ENCODE results near the gene HOXA13.

Gene HOXA13

DNA sequence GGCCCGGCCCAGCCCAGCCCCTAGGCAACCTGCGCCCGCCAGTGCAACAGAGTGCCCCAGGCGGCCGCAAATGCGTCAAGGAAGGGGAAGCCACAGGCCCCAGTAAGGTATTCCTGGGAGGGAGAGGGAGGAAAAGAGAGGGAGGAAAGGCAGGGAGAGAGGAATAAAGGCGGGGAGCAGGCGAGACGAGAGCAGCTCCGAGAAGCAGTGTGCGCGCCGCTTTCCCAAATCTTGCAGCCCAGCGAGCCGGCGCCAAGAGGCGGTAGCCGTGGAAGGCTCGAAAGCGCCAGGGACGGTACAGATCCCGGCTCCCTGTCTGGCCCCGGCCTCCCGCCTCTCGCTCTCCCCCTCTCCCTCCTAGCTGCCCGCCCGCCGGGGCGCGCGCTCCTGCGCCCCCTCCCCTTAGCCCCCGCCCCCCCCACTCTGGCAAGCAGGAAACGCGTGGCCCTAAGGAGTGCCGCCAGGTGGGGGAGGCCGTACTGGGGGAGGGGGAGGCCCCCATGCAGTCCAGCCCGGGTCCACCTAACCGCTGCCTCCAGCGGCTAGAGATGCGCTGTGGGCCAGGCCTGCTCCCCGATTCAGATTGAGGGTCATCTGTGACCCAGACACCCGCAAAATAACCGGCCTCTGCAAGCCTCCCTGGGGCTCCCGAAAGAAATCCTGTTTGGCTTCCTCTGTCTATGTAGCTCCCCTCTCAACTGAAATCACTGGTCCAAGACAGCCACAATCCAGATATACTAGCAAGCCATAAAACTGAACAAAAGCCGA is 30.0 kb downstream of the HOXA13 start:
- DNase-seq: no peak

DNA sequence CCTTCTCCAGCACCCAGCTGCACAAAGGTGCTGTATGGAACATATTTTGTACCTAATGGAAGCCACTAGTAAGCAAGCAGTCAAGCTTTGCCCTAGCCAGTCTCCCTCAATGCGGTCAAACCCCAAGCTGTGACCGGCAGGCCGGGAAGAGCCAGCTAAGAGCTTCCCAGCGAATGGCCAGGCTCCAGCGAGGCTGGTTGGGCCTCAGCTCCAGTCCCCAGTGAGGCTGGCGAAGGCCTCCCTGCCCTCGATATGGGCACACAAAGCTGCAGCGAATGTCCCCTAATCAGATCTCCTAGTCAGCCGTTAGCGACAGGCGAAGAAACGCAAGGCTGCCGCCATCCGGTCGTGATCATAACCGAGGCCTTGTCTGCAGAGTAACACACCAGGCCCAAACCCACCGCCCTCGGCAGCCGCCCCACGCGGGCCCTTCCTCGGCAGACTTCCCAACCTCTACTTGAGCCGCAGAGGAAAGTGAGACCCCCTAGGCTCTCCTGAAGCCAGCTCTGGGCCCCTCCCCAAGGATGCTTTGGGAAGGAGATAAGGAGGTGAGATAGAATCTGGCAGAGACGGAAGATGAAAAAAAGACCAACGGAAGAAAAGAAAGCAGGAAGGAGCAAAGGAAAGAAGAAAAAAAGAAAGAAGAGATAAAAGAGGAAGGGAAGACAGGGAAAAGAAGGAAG is 31.5 kb downstream of the HOXA13 start:
- DNase-seq: no peak

- DNase-seq: no peak
Observed at GRCh38 chr7:27167916-27168264, 32.0 kb downstream of the HOXA13 start.

DNA sequence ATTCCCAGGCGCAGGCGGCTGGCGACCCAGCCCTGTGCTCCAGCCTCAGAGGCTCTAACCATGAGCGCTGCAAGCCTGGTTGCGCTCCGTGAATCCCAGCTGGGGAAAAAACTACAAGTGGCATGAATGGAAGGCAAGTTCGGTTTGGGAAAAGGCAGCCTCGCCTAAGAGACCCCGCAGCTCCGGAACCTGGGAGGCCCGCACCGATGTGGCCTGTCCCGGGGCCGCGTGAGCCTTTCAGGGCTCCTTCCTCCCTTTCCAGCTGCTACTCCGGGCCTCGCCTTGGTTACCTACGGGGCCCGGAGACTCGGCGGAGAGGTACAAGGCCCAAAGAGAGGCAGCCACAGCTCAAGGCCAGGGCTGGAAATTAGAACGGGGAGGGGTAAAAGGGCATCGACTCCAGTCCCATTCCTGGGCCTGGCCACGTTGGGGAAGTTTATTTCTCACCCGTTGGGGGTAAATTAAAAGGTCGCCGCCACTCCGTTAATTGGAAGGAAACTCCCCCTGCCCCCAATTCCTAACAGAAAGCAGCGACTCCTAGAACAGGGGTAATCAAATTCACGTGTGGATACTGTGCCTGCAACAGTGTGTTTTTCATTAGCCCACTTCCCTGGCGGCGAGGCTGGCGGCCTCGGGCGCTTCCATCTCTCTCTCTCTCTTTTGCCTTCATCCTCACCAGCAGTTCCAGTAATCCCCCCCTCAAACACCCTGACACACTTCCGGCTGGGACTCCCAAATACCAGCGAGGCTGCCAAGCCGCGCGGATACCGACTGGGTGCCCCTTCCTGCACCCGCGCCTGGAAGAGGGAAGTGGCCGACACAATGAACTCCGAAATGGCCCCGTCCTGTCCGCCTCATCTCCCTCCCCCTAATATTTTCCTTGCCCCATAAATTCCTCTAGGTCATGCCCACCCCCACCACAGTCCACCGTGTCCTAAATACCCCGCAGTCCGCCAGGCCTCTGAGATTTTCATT is 33.1 kb downstream of the HOXA13 start:
- no peak for DNase-seq

DNA sequence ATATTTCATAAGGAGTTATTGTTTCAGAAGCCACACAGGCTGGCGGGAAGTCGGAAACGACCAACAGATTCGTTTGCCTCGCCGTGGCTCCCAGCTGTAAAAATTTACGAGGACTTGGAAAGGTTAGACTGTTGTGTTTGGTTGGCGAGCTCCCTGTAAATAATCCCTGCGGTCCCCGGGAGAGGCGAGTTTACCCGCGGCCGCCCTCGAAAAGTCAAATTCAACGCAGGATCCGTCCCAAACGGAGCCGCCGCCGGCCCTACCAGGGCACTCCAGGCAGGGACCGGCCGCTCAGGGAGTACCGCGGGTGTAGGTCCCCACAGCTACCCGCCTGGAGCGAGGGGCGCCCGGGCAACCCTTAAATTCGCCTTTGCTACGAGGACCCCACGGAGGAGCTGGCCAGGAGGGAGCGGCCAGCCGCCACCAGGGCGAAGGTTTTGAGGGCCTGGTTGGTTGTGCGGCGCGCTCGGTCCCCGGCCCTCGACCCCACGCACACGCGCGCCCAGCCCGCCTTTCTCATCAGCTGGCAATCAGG is 33.8 kb downstream of the HOXA13 start:
- DNase-seq: no peak

DNA sequence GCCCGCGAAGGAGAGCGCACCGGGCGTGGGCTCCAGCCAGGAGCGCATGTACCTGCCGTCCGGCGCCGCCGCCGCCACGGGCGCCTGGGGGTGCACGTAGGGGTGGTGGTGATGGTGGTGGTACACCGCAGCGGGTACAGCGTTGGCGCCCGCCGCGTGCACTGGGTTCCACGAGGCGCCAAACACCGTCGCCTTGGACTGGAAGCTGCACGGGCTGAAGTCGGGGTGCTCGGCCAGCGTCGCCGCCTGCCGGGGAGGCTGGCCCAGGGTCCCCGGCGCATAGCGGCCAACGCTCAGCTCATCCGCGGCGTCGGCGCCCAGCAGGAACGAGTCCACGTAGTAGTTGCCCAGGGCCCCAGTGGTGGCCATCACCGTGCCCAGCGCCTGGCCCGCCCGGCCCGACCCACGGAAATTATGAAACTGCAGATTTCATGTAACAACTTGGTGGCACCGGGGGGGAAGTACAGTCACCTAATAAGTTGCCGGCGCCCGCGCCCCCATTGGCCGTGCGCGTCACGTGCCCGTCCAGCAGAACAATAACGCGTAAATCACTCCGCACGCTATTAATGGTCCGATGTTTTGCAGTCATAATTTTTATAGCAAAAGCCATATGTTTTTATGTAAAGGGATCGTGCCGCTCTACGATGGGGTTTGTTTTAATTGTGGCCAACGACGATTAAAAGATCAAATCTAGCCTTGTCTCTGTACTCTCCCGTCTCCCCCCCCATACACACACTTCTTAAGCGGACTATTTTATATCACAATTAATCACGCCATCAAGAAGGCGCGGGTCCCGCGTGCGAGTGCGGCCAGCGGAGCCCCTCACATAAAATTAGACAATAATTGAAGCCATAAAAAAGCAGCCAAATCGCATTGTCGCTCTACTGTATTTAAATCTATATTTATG is 34.5 kb downstream of the HOXA13 start, which contains the start of gene HOXA9:
TSS of gene HOXA9 (minus strand) at position 449 of the 907 bp plus-strand sequence. CDS start at position 369, 80 bp downstream.
- no peak for DNase-seq

GRCh38 chr7:27164367-27165088 is 35.4 kb downstream of the HOXA13 start:
- DNase-seq: no peak

DNA sequence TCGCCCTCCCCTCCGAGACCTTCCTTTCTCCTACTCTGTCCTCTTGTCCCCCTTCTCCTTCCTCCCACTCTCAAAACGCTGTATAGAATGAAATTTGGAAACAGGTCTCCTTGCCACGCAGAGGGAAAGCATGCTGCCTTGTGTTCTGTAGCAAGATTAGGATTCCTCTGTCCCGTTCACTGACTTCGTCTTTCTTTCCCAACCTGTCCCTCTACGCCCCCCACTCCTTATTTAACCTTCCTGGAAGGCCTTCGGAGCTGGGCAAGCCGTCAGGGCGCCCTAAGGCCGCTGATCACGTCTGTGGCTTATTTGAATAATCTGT is 35.9 kb downstream of the HOXA13 start:
- no peak for DNase-seq

GRCh38 chr7:27163288-27164044 is 36.4 kb downstream of the HOXA13 start:
- no peak for DNase-seq

DNA sequence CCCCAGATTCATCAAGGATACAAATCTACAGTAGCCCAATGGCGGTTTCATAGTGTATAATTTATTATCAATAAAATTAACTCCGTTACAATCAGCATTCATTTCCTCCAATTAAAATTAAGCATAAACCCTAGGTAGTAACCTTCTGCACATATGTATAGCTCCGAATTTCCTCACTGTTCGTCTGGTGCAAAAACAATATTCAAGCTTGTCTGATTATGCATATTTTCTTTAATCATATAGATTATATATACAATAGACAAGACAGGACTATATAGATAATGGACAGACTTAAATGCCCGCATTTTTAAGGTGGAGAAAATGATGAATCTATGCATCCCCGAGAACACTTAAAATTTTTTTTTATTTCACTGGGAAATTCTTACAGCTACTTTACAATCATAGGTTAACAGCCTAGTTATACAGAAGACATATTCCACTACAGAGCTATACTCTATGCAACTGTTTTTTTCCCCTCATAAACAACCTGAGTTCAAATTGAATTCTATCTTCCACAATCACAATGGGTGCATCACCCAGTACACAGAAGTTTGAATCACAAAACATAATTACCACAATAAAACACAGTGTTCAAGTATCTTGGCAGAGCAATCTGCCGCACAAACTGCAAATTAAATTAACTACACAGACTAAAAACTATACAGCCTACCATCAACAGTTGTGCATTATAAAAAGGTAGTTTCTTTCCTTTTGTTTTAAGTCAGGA is 37.2 kb downstream of the HOXA13 start:
- no peak for DNase-seq

GRCh38 chr7:27161721-27162560 is 38.0 kb downstream of the HOXA13 start:
- no peak for DNase-seq

- DNase-seq: no peak
Observed at GRCh38 chr7:27161214-27161720, 38.6 kb downstream of the HOXA13 start.

GRCh38 chr7:27160546-27161213 is 39.2 kb downstream of the HOXA13 start:
- DNase-seq: peak; percentile 80 to 87

DNA sequence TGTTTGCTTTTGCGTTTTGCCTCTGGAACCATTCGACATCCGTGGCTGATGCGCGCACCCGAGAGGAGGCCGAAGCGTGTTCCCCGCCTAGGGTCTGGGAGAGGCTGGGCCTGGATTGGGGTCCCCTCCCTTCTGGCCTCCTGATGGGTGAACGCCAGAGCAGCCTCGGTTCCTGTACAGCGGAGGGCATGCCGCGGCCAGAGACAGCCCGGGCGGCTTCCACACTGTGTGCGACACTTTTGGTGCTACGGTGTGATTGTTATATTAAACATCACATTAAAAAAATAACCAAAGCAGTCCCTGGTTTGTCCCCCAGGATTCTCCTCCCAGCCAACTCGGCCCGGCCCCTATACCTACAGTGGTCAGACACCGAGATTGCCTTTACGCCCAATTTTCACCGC is 39.7 kb downstream of the HOXA13 start:
- no peak for DNase-seq

DNA sequence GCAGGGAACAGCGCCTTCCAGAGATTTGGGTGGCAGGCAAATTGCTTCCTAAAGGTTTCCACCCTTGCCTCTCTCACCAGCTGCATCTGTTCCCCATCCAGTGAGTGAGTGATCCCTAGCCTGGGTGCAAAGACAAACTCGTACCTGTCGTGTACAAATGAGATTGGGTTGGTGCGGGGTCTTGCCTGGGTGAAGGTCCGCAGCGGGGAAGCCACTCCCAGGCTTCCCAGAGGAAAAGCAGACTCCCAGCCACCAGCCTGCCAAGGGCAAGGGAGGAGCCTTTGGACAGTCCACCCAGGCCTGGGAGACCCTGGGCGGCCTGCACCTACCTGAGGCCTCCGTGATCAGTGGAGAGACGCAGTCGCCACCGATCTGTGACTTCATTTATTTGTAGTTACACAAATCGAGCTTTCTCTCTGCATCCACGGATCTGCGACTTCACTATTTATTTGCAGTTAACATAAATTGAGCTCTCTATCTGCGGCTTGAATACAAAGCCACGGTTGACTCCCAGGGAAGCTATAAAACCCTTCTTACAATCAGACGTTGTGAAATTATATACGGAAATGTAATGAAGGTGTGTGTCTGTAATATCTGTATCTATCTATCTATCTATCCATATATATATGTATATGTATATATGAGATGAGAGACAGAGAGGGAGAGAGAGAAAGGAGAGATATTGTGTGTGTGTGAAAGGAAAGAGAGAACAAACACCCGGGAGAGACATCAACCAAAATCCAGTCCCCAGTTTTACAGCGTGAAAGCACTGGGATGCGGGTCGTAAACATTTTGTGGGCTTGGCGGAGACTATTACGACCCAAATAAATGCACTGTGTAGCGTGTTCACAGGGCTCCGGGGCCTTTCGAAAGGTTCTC is 40.4 kb downstream of the HOXA13 start:
- no peak for DNase-seq

GRCh38 chr7:27158436-27159265 is 41.2 kb downstream of the HOXA13 start:
- DNase-seq: no peak
